Middle frontal gyrus (tissue), 1 donor: ENCODE data around the gene CCNG2.
"Not testable (repeated sequence)": the region's sequence is repeated elsewhere in the genome, so short reads cannot be mapped to it uniquely, and the experiment has no call there.

Experiments
- DNase-seq: peaks from one replicate; pipeline ENCODE4 v3.0.0-alpha.2; 2015; ENCODE audit warnings: low spot score; ENCODE audit errors: extremely low spot score

CCNG2 gene

GRCh38 chr4:77156912-77157858, at the start of gene CCNG2:
Gene CCNG2, plus strand, starts transcription at chr4:77157207. Its CDS starts 1,326 bp downstream, at chr4:77158533.
- no peak for DNase-seq

- no peak for DNase-seq
These were observed 46.3 kb upstream of the CCNG2 start for GRCh38 chr4:77110730-77111129.

GRCh38 chr4:77113069-77113468, 43.9 kb upstream of the CCNG2 start:
- DNase-seq, result no peak

GRCh38 chr4:77117721-77118120, 39.3 kb upstream of the CCNG2 start:
- no peak for DNase-seq

GRCh38 chr4:77120886-77121508, 36.0 kb upstream of the CCNG2 start:
- no peak for DNase-seq

- DNase-seq, result no peak
These were observed 35.2 kb upstream of the CCNG2 start for GRCh38 chr4:77121736-77122240.

GRCh38 chr4:77122656-77123055, 34.4 kb upstream of the CCNG2 start:
- DNase-seq, result no peak

- no peak for DNase-seq
These were observed 33.6 kb upstream of the CCNG2 start for GRCh38 chr4:77123411-77123810.

- DNase-seq, result no peak
These were observed 32.4 kb upstream of the CCNG2 start for GRCh38 chr4:77124576-77124975.

GRCh38 chr4:77125961-77126360, 31.0 kb upstream of the CCNG2 start:
- DNase-seq, result no peak

- DNase-seq, result no peak
These were observed 30.2 kb upstream of the CCNG2 start for GRCh38 chr4:77126809-77127208.

GRCh38 chr4:77127215-77127614, 29.8 kb upstream of the CCNG2 start:
- DNase-seq, result no peak

GRCh38 chr4:77127837-77128621, 29.0 kb upstream of the CCNG2 start:
- DNase-seq, result no peak

GRCh38 chr4:77132652-77133312, 24.2 kb upstream of the CCNG2 start:
- DNase-seq, result no peak

GRCh38 chr4:77137448-77137847, 19.6 kb upstream of the CCNG2 start:
- DNase-seq, result not testable (repeated sequence)

GRCh38 chr4:77141964-77142645, 14.9 kb upstream of the CCNG2 start:
- no peak for DNase-seq

- no peak for DNase-seq
These were observed 14.4 kb upstream of the CCNG2 start for GRCh38 chr4:77142646-77143028.

GRCh38 chr4:77143091-77143490, 13.9 kb upstream of the CCNG2 start:
- no peak for DNase-seq

- DNase-seq, result no peak
These were observed 11.2 kb upstream of the CCNG2 start for GRCh38 chr4:77145842-77146185.

GRCh38 chr4:77146186-77147078, 10.6 kb upstream of the CCNG2 start:
- DNase-seq, result no peak
